Stimulated activated CD8-positive, alpha-beta memory T cell treated with anti-CD3 and anti-CD28 coated beads, Interleukin-4, amount 100 ng/mL, for 24 hours (primary cell): ENCODE measurements around the gene FAM114A1.
"Not testable (repeated sequence)": the region's sequence is repeated elsewhere in the genome, so short reads cannot be mapped to it uniquely, and the experiment has no call there.

Experiments used
- DNase-seq: peaks from one replicate; pipeline ENCODE4 v3.0.0-alpha.2; 2020; ENCODE audit warnings: low read depth

The FAM114A1 gene

DNA sequence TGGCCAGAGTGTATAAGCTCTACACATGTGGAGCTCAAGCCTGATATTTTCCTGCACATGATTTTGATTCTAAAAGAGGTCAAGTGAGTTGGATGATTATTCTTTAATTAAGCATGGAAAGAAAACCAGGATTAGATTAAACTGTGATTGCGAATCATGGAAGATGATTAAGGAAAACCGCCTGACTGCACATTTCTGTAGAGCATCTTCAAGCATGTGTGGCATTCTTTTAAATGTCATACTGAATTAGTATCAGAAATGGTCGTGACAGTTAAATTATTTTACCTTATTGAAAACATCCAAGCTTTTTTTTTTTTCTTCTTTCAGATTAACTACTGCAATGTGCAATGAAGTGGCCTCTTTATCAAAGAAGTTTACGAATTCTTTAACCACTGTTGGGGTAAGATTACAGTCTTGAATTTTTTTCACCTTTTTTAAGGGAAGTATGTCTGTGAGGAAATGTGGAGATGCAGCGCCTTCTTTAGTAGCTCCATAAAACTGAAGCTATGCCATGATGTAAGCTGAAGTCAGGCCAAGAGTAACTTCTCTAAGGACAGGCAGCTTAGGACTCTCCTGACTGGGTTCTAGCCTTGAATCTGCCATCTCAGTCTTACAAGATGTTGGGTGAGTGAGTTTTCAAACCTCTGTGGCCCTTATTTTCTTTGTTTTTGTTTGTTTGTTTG, 67.9 kb downstream of the FAM114A1 start:
- no peak for DNase-seq

DNA sequence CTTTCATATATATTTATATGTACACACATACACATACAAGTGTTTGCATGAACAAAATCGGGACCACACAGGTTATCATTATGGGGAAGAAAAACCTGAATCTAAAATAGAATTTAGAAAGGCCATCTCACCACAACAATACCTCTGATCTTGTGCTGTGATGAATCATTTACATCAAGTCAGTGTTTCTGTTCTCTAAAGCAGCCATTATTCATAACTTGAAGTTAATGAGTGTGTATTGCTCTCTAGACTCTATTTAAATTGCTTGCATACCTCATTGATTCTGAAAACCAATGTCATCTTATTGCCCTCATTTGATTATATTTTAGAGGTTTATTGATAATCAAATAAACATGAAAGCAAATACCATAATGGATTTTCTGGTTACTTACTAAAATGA, 71.6 kb downstream of the FAM114A1 start:
- DNase-seq, result no peak

DNA sequence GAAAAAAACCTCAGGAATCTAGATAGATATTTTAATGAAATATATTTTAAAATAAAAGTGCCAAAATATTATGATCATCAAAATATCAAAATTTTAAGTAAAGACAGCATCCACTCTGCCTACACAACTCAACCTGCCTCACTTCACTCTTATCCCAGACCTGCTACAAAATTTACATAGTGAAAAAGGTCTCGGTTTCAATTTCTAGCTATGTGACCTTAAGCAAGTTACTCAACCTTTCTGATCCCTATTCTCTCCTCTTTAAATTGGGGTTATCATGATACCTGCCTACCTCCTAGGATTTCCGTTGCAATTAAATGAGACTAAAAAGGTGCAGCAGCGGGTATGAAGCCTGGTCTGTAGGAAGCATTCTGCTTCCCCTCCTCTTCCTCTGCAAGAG, 72.9 kb downstream of the FAM114A1 start:
- DNase-seq, result no peak

DNA sequence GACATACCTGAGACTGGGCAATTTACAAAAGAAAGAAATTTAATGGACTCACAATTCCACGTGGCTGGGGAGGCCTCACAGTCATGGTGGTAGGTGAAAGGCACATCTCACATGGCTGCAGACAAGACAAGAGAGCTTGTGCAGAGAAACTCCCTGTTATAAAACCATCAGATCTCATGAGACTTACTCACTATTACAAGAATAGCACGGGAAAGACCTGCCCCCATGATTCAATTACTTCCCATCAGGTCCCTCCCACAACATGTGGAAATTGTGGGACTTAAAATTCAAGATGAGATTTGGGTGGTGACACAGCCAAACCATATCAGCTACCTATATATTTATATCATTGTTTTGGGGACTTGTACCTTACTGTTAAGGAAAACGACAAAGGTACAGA, 74.3 kb downstream of the FAM114A1 start:
- DNase-seq, result not testable (repeated sequence)

DNA sequence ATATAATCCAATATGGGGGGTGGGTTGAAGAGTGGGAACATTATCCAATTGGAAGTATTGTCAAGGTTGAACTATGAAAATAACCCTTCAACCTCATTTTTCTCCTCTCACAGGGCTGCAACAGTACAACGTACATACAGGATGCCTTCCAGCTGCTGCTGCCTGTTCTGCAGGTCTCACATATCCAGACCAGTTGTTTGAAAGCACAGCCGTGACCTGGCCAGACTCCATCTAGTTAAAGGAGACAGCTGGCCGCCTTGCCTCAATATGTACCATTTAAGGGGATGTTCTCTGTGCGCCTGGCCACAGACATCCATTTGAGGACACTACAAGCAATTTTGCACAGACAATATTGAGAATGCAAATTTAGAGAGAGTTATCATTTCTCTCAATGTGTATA, 75.7 kb downstream of the FAM114A1 start:
- DNase-seq, result no peak

DNA sequence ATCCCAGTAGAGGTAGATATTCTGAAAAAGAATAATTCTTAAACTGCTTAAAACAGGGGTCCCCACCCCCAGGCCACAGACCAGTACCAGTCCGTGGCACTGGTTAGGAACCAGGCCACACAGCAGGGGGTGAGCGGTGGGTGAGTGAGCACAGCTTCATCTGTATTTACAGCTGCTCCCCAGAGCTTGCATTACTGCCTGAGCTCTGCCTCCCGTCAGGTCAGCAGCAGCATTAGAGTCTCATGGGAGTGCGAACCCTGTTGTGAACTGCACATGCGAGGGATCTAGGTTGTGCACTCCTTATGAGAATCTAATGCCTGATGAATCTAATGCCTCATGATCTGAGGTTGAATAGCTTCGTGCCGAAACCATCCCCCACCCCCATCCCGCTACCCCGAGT, 76.8 kb downstream of the FAM114A1 start:
- no peak for DNase-seq

DNA sequence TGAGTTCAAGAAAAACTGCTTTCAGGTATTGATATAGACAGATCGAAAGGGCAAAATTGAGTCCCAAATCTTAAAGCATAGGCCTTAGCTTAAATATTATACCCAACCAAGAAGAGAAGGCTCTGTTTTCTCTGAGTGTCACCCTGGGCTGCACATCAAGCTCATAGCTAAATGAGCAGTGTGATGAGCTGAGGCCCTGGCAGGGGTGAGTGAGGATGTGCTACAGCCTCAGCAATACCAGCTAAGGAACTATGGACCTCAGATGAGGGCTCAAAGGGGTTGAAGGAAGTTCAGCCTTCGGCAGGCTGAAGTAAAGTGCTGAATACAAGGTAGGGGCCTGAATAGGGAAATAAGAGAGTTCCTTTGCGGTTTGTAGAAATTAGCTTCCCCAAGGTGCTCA, 79.3 kb downstream of the FAM114A1 start:
- no peak for DNase-seq

DNA sequence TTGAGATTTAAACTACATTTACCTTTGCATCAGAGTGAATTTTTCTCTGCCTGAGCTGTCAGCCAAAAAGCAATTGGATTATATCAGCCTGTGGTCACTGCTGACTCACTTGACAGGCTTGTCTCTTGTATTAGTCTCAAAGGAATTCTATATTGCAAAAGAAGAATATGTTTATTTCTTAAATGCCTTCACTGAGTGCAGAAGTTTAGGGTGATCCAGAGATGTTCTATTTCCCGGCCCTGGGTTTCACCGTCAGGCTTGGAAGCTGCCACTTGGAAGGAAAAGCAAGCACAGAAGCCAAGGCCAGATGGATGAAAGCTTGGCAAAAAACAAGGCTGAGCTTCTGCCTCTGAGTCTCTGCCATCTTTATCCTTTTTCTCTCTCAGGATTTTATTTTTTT, 80.9 kb downstream of the FAM114A1 start:
- DNase-seq, result no peak

DNA sequence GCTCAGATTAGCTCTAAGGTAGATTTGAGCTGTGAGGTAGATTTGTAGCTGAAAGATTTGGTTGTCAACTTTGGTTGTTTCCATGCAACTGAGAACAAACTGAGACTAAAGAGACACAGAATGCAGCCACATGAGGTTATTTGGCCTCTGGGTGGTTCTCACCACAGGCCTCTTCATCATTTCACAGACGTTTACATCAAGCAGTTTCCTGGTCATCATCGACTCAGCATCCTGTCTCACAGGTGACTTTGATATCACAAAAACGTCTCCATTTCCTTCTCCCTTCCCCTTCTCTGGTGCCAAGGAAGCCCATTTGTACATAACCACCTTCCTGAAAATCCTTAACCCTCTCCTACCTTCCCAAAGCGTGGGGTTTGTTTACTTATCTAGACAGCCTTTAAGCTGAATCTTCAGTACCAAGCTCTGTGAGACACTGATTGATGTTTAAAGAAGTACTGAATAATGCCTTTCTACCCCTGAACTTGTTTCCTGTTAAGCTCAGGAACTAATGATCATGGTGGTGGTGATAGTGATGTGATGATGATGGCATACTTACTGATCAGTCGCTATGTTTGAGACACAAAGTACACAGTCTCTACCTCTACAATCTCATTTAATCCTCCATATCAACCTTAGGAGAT, 81.9 kb downstream of the FAM114A1 start:
- no peak for DNase-seq

DNA sequence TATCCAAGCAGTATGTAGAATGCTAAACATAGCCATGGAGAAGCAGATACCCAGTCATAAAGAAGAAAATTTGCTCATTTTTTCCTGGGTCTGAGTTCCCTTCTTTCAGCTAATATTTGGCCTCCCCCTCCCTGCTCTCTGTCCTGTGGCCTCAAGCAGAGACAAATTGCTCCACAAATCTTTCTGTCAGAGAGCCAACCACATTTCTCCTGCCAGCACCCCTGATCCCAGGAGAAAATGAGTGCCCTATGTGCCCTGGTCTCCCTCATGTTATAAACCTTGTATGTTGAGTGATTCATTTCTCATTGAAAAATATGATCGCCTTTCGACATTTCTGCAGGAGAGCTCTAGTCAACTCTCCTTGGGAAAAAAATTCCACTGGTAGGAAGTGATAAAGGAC, 82.6 kb downstream of the FAM114A1 start:
- DNase-seq, result no peak

DNA sequence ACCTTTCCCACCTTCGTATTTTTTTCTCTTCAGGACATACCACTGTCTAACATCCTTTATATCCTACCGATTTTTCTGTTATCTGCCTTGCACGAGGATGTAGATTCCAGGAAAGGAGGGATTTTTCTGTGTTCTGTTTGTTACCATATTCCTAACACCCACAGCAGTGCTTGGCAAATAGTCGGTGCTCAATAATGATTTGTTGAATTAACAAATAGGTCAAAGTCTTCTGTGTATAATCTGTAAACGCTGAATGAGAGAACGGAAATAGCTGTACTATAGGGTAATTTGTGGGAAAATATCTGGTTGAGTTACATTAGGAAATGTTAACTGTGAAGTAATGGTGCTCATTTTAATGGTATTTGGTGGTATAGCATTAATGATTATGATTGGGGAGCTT, 83.1 kb downstream of the FAM114A1 start:
- no peak for DNase-seq

DNA sequence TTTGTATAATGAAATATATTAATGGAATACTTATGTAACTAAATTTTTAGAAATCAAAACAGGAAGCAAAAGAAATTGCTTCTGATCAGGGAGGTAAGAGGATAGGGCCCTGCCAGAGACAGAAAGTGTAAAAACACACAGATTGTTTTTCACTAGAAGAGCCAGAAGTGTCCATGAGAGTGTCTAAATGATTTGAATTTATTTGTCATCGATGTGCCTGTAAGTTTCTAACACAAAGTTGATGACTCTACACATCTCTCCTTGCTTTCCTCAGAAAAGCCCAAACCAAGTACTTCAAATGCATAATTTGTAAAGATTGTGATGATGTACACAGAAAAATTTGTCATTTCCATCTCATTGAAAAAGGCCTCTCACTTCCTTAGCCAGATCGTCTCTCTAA, 84.0 kb downstream of the FAM114A1 start:
- no peak for DNase-seq

DNA sequence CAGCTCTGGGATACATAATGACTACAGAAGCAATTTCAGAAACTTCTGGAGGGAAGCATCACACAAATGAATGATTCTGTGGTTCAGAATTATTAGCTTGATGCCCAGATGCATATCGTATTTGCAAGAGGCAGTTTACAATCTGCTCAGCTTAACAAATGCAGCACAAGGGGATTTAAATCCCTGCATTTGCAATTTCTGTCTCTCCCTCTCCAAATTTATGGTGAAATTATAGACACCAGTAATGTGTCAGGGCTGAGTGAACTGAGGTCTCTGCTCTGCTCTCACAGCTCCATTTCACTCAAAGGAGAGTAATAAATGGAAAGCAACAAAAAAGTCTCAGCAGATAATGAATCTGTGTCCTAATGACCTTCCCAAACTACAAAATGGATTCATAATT, 84.4 kb downstream of the FAM114A1 start:
- no peak for DNase-seq

DNA sequence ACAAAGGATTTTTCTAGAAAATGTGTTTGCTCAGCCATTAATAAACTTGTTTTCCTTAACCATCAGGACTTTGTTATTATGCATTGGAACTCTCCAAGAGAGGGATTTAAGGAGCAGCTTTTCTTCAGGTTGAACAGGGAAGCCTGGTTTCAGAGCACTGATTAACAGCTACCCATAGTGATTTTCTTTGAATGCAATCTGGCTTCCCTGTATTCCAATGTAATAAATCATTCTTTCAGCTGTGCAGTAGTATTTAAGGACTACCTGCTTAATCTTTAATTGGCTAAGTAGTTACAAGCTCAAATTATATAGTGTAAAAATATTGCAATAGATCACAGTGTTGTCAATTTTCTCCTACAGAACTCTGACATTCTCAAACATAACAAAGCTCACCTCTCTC, 87.1 kb downstream of the FAM114A1 start:
- DNase-seq, result no peak

DNA sequence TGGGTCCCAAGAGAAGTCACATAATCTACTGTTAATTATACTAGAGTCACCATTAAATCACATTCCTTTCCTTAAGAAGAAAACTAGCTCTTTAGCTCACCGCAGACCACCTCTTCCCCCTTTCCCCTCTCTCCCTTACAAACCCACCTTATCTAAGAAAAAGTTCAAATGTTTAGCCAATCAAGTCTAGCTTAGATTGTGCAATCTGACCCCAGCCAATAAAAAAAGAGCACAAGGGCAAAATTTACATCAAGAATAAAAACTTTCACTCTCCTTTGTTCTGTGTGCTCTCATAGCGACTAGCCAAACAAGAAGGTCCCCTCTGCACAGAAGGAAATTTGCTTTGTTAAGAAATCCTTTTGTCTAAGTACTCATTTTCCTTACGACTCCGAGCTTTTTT, 88.4 kb downstream of the FAM114A1 start:
- DNase-seq, result no peak

DNA sequence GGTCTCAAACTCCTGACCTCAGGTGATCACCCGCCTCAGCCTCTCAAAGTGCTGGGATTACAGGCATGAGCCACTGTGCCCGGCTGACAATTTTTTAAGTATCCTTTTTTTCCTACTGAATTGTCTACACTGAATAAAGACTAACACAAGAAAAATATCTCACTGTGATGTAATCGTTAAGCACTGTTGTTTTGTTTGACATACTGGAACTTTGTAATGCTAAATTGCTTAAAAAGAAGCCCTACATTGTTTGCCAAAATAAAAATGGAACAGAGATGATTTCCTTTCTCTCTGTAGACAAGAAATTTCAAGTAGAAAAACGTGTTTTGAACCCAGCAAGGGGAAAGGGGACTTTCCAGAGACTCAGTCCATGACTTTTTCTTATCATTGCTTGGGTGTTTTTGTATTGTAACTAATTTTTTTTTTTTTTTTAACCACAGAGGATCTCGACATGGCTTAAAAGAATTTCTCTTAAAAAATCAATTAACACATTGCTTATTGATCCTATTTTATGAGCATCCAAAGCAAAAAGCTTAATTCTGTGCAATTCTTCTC, 89.7 kb downstream of the FAM114A1 start:
- no peak for DNase-seq

DNA sequence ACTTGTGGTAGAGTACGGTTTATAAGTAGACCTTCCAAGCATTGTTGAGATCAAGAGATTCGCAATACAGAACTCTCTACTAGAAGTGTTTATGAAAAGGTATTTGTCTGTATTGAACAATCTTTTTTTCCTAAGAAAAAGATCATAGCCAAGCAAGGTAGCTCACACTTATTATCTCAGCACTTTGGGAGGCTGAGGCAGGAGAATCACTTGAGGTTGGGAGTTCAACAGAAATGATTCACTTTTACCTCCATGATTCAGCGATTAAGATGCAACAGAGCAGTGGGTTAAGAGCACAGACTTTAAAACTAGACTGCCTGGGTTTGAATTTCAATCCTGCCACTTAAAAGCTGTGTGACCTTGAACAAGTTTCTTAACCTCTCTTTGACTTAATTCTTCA, 90.3 kb downstream of the FAM114A1 start:
- DNase-seq, result no peak

DNA sequence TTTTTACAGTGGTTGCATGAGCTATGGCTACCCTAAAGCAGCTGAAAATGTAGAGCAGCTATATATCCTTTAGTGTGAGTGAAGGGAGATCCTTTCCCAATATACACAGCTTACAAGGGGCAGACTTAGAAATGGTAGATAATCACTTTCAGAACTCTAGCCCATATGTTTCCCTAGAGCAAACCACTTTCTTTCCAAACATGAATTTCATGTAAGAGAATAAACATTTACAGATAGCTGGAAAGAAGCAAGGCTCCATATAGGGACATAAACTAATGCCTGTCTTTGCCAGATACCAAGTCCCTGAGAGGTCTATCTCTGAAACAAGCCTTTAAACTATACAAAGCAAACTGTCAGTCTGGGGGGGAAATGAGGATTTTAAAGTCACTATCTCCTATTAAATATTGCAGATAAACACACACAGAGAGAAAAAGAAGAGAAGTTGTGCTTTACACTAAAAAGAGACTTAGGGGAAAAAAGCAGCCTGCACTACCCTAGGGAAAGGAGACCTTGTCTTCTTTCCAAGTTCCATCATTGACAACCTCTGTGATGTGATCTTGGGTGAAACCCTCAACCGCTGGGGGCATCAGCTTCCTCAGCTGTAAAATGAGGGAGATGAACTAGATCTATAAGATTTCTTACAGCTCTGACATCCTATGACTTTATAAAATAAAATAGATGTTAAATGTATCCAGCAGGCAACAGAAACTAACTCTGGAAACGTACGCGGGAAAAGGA, 91.0 kb downstream of the FAM114A1 start:
- no peak for DNase-seq

DNA sequence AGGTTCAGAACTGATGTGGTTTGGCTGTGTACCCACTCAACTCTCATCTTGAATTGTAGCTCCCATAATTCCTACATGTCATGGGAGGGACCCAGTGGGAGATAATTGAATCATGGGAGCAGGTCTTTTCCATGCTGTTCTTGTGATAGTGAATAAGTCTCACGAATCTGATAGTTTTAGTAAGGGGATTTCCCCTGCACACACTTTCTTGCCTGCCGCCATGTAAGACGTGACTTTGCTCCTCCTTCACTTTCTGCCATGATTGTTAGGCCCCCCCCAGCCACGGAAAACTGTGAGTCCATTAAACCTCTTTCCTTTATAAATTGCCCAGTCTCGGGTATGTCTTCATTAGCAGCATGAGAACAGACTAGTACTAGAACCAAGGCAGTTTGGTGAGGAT, 91.6 kb downstream of the FAM114A1 start:
- not testable (repeated sequence) for DNase-seq

DNA sequence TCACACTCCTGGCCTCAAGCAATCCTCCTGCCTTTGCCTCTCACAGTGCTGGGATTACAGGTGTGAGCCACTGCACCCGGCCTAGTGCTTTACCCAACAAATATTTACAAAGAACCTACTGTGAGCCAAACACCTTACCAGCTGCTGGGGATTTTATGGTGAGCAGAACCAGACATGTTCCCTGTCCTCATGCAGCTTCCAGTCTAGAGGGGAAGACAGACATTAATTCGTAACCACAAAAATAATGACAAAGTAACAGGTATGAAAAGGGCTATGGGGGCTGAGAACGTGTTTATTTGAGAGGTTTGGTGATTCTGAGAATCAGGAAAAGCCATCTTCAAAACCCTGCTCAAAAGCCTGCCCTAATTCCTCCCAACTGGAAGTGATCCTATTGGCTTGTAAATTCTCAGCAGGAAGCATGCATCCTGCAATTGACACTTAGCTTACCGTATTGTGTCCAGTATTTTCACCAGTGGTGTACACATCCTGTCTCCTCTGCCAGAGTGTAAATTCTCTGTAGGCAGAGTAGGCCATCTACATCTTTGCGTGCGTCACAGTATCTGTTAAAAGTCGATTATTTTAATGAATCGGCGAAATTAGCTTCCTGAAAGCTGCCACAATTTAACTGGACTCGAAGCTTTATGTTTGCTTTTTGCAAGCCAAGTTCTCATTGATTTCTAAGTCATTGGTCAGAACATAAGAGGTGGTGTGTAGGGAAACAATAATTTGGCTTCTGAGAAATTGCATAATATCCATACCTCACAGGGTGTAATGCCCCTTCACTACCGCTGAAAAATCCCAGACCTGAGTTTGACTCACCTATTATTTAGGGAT, 97.6 kb downstream of the FAM114A1 start:
- DNase-seq, result no peak

DNA sequence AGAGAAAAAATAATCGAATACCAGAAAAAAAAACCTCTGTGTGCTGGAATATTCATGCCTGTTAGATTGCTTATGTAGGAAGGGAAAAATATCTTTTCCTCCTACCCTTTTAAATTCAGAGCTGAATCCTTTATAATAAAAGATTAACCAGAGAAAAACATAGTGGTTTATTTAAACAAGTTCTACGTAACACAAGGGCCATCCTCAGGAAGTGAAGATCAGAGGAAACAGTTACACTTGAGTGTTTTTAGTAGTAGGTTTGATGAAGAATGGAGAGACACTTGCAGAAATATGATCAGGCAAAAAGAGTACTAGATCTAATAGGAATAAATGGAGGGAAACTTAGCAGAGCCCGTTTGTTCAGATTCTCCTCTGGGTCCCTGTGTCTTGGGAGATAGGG, 98.3 kb downstream of the FAM114A1 start:
- no peak for DNase-seq
